Kidney epithelial cell (primary cell): Measurements from ENCODE around the gene PRKCA. TPM values are rescaled to one million over a fixed set of nuclear protein-coding genes. Genes with fewer than 3 reads are reported as not detected.
"Not testable (repeated sequence)": the region's sequence is repeated elsewhere in the genome, so short reads cannot be mapped to it uniquely, and the experiment has no call there.

ENCODE experiments used
- DNase-seq: peaks from one replicate; pipeline ENCODE4 v3.0.0-alpha.2; 2010; ENCODE audit warnings: low read depth
- H3K27me3 ChIP-seq: 2 replicates; pipeline ENCODE4 v1.6.0; 2011; ENCODE audit warnings: low read length; ENCODE audit not compliant: control insufficient read depth, insufficient read depth
- H3K36me3 ChIP-seq: 2 replicates; pipeline ENCODE4 v1.5.1; 2011; ENCODE audit warnings: low read length; ENCODE audit not compliant: control insufficient read depth, insufficient read depth
- H3K4me3 ChIP-seq: 2 replicates; pipeline ENCODE4 v1.5.1; 2011; ENCODE audit warnings: low read depth, mild to moderate bottlenecking, control low read depth, low read length
- total RNA-seq: library from RNA; depleted of rRNA; stranded (reverse); fragments of >200 nt; gene quantifications from 2 replicates; pipeline ENCODE4 v1.2.3, GENCODE V29; 2015
- TF ChIP-seq, protein P1 (sequence below): IDR thresholded peaks from 2 replicates; pipeline ENCODE4 v1.5.1; 2011; ENCODE audit warnings: mild to moderate bottlenecking, moderate library complexity, low read length, control low read depth, inconsistent platforms; ENCODE audit not compliant: insufficient read depth, poor library complexity, severe bottlenecking

Gene PRKCA
- total RNA-seq, 1 donor from 2014 or later: 5.7 TPM

DNA sequence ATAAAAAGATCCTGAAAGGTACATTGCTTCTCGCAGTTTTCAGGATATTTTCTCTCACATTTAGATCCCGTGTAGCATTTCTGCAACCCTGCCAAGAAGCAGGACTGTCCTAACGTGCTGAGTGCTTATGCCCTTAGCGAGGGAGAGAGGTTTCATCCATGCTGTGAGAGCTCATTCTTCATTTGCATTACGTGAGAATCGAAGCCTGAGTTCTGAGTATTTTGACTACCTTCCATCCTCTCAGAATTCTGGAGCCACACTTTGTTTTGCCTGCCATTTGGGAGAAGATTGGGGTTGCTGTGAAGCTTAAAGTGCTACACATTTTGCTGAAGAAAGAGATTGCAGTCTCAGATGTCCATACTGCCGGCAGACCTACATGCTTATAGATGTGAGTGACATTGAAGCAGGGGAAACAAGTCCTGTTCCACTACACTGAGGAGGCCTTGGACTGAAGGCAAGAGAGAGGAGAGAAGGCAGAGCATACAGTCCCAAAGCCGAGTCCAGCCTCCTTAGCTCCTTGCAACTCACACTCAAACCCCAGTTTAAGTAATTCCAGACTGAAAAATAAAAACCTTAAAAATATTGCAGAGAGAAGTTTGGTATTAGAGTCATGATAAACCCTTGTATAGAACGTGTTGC is 183.0 kb downstream of the PRKCA start:
- no peak for DNase-seq
- H3K4me3 ChIP-seq: no peak overlapping the region
- no peaks in the 10 kb centered on the region for H3K27me3 ChIP-seq
- H3K36me3 ChIP-seq: no peaks in the 10 kb centered on the region
- TF ChIP-seq, protein P1, sequence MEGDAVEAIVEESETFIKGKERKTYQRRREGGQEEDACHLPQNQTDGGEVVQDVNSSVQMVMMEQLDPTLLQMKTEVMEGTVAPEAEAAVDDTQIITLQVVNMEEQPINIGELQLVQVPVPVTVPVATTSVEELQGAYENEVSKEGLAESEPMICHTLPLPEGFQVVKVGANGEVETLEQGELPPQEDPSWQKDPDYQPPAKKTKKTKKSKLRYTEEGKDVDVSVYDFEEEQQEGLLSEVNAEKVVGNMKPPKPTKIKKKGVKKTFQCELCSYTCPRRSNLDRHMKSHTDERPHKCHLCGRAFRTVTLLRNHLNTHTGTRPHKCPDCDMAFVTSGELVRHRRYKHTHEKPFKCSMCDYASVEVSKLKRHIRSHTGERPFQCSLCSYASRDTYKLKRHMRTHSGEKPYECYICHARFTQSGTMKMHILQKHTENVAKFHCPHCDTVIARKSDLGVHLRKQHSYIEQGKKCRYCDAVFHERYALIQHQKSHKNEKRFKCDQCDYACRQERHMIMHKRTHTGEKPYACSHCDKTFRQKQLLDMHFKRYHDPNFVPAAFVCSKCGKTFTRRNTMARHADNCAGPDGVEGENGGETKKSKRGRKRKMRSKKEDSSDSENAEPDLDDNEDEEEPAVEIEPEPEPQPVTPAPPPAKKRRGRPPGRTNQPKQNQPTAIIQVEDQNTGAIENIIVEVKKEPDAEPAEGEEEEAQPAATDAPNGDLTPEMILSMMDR: no peak

- Histone ChIP-seq H3K4me3 (no peak overlapping the region), H3K36me3 (no peaks in the 10 kb centered on the region), H3K27me3 (no peaks in the 10 kb centered on the region)
- DNase-seq: no peak
- TF ChIP-seq, protein P1: no peak
These were observed 184.7 kb downstream of the PRKCA start for GRCh38 chr17:66487121-66487520.

DNA sequence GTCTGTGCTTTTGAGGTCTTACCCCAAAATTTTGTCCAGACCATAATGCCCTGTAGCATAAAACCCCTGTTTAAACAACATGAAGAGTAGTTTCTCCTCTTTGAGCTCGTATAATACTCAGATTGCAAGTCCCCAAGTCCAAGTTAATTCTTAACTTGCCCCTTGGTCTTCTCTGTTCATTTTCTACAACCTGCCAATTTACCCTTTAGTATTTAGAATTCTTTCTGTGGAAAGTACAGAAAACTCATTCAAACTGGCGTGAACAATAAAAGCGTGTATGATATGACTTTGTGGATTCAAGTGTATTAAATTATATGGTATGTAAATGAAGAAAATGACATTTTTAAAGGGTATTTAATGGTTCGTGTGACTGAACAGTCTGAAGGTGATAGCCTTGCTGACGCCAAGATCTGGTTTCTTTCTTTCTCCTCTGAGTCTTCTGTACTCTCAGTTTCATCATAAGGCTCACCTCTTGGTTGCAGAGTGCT is 185.6 kb downstream of the PRKCA start:
- TF ChIP-seq, protein P1: no peak
- DNase-seq: no peak
- no peaks in the 10 kb centered on the region for H3K36me3 ChIP-seq
- H3K4me3 ChIP-seq: no peak overlapping the region
- no peaks in the 10 kb centered on the region for H3K27me3 ChIP-seq

GRCh38 chr17:66488864-66489263 is 186.5 kb downstream of the PRKCA start:
- TF ChIP-seq, protein P1: no peak
- Histone ChIP-seq H3K4me3 (no peak overlapping the region), H3K27me3 (no peaks in the 10 kb centered on the region), H3K36me3 (no peaks in the 10 kb centered on the region)
- no peak for DNase-seq

DNA sequence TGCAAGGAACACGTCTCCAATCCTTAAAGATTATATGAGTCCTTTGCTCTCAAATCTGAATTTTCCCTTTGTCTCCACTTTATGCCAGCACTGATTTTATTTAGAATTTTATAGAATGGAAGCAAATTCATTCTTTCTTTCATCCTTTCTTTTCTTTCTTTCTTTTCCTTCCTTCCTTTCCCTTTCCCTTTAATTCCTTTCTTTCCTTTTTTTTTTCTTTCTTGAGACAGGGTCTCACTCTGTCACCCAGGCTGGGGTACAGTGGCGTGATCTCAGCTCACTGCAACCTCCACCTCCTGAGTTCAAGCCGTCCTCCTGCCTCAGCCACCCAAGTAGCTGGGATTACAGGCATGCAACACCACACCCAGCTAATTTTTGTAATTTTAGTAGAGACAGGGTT is 187.2 kb downstream of the PRKCA start:
- not testable (repeated sequence) for H3K27me3 ChIP-seq, H3K36me3 ChIP-seq, H3K4me3 ChIP-seq, DNase-seq

- Histone ChIP-seq H3K36me3 (no peaks in the 10 kb centered on the region), H3K27me3 (no peaks in the 10 kb centered on the region), H3K4me3 (no peak overlapping the region)
- TF ChIP-seq, protein P1: no peak
- DNase-seq: no peak
These were observed 188.8 kb downstream of the PRKCA start for GRCh38 chr17:66491213-66491612.
